Neural cell (in vitro differentiated cells): ENCODE measurements around the gene CYB5B.

ENCODE experiments used
- CTCF ChIP-seq: fragments of 450-650 bp; IDR thresholded peaks from 2 replicates; pipeline ENCODE4 v1.5.1; 2014; ENCODE audit warnings: antibody characterized with exemption, mild to moderate bottlenecking, moderate library complexity; ENCODE audit not compliant: poor library complexity, severe bottlenecking
- EZH2 ChIP-seq: fragments of 200-600, 300-800 bp; shearing (Covaris generic), sonication (generic); IDR thresholded peaks from 2 replicates; pipeline ENCODE4 v1.6.1; 2014; ENCODE audit warnings: antibody characterized with exemption, low read length, borderline replicate concordance, mild to moderate bottlenecking; ENCODE audit not compliant: insufficient read depth, poor library complexity, severe bottlenecking
- MXI1 ChIP-seq: fragments of 450-650 bp; conservative IDR thresholded peaks from 2 replicates; pipeline ENCODE4 v1.6.1; 2014; ENCODE audit warnings: antibody characterized with exemption, mild to moderate bottlenecking; ENCODE audit not compliant: poor library complexity, severe bottlenecking

GRCh38 chr16:69514356-69514755, 89.9 kb downstream of the CYB5B start:
- TF ChIP-seq CTCF (no peak), MXI1 (no peak), EZH2 (no peak)
